ENCODE results near the gene PTOV1.
A peak's percentile ranks its signal among the peaks of the same experiment; 100 is the strongest.

Gene PTOV1

GRCh38 chr19:49859682-49860335 lies 8.8 kb downstream of the PTOV1 start:
- no peak for DNase-seq (ENCODE audit: low read depth)

- no peak for DNase-seq (ENCODE audit: low read depth)
Measured at GRCh38 chr19:49860336-49861102, 9.6 kb downstream of the PTOV1 start.

- no peak for DNase-seq (ENCODE audit: low read depth)
Measured at GRCh38 chr19:49861107-49861506, 10.1 kb downstream of the PTOV1 start.

GRCh38 chr19:49861541-49862378 lies 10.8 kb downstream of the PTOV1 start:
- DNase-seq (ENCODE audit: low read depth), result no peak

GRCh38 chr19:49862391-49863253 lies 11.7 kb downstream of the PTOV1 start:
- DNase-seq (ENCODE audit: low read depth), result no peak

GRCh38 chr19:49863254-49863934 lies 12.4 kb downstream of the PTOV1 start:
- no peak for DNase-seq (ENCODE audit: low read depth)

GRCh38 chr19:49863935-49864320 lies 13.0 kb downstream of the PTOV1 start:
- no peak for DNase-seq (ENCODE audit: low read depth)

- no peak for DNase-seq (ENCODE audit: low read depth)
Measured at GRCh38 chr19:49864890-49865289, 13.9 kb downstream of the PTOV1 start.

- peak; percentile 82 for DNase-seq (ENCODE audit: low read depth)
Measured at GRCh38 chr19:49866933-49867782, 16.2 kb downstream of the PTOV1 start, which contains the start of gene PNKP. Gene PNKP (minus strand): TSS chr19:49867576. CDS start chr19:49867204, 372 bp downstream.

- no peak for DNase-seq (ENCODE audit: low read depth)
Measured at GRCh38 chr19:49869009-49869483, 18.1 kb downstream of the PTOV1 start.

- peak; percentile 81 for DNase-seq (ENCODE audit: low read depth)
Measured at GRCh38 chr19:49869484-49870308, 18.7 kb downstream of the PTOV1 start.

GRCh38 chr19:49870309-49870901 lies 19.4 kb downstream of the PTOV1 start:
- DNase-seq (ENCODE audit: low read depth), result no peak

GRCh38 chr19:49871349-49871985 lies 20.5 kb downstream of the PTOV1 start:
- no peak for DNase-seq (ENCODE audit: low read depth)

GRCh38 chr19:49872245-49873128 lies 21.5 kb downstream of the PTOV1 start:
- no peak for DNase-seq (ENCODE audit: low read depth)

GRCh38 chr19:49873129-49873521 lies 22.2 kb downstream of the PTOV1 start:
- DNase-seq (ENCODE audit: low read depth), result no peak

- no peak for DNase-seq (ENCODE audit: low read depth)
Measured at GRCh38 chr19:49873834-49874233, 22.9 kb downstream of the PTOV1 start.

- no peak for DNase-seq (ENCODE audit: low read depth)
Measured at GRCh38 chr19:49874503-49875157, 23.7 kb downstream of the PTOV1 start.

Data from activated gamma-delta T cell treated with anti-CD3 and anti-CD28 coated beads, Interleukin-2, amount 50 U/mL, for 16 hours (primary cell).